Choroid plexus epithelial cell (primary cell): ENCODE measurements around the gene RIT2.

ENCODE experiments used
- DNase-seq: peaks from one replicate; pipeline ENCODE4 v3.0.0-alpha.2; 2010; ENCODE audit warnings: low read depth
- H3K4me3 ChIP-seq: 2 replicates; pipeline ENCODE4 v1.5.1; 2011; ENCODE audit warnings: low read depth, mild to moderate bottlenecking, control low read depth, low read length, moderate library complexity
- CTCF ChIP-seq: conservative IDR thresholded peaks from 2 replicates; pipeline ENCODE4 v1.5.1; 2011; ENCODE audit warnings: low read depth, mild to moderate bottlenecking, control low read depth, inconsistent platforms, low read length, moderate library complexity

The RIT2 gene

GRCh38 chr18:43092539-43092938 lies 22.9 kb downstream of the RIT2 start:
- no peak overlapping the region for H3K4me3 ChIP-seq
- no peak for TF ChIP-seq CTCF
- no peak for DNase-seq

GRCh38 chr18:43081396-43081795 lies 34.1 kb downstream of the RIT2 start:
- DNase-seq = no peak
- no peak overlapping the region for H3K4me3 ChIP-seq
- no peak for TF ChIP-seq CTCF

GRCh38 chr18:43080671-43081070 lies 34.8 kb downstream of the RIT2 start:
- no peak for DNase-seq
- no peak overlapping the region for H3K4me3 ChIP-seq
- TF ChIP-seq CTCF = no peak

- no peak overlapping the region for H3K4me3 ChIP-seq
- no peak for DNase-seq
- TF ChIP-seq CTCF = no peak
These were observed 36.1 kb downstream of the RIT2 start for GRCh38 chr18:43079422-43079821.

GRCh38 chr18:43078478-43079092 lies 36.9 kb downstream of the RIT2 start:
- no peak for DNase-seq
- no peak for TF ChIP-seq CTCF
- no peak overlapping the region for H3K4me3 ChIP-seq

GRCh38 chr18:43077510-43078308 lies 37.8 kb downstream of the RIT2 start:
- H3K4me3 ChIP-seq = no peak overlapping the region
- no peak for DNase-seq
- TF ChIP-seq CTCF = no peak

- no peak overlapping the region for H3K4me3 ChIP-seq
- no peak for TF ChIP-seq CTCF
- no peak for DNase-seq
These were observed 41.7 kb downstream of the RIT2 start for GRCh38 chr18:43073771-43074170.
